ENCODE results near the gene KLHDC7A.

DNA sequence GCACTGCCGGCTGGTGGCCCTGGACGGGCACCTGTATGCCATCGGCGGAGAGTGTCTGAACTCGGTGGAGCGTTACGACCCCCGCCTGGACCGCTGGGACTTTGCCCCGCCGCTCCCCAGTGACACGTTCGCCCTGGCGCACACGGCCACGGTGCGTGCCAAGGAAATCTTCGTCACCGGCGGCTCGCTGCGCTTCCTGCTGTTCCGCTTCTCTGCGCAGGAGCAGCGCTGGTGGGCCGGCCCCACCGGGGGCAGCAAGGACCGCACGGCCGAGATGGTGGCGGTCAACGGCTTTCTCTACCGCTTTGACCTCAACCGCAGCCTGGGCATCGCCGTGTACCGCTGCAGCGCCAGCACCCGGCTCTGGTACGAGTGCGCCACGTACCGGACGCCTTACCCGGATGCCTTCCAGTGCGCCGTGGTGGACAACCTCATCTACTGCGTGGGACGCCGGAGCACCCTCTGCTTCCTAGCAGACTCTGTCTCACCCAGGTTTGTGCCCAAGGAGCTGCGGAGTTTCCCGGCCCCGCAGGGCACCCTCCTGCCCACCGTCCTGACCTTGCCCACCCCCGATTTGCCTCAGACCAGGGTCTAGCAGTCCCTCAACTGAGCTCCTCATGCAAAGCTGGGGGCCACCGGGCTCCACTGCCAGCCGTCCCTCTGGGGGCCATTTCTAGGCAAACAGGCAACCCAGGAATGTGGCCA is 2.1 kb downstream of the KLHDC7A start:
- TF ChIP-seq POLR2A (IDR thresholded peaks at IDR 0.05) (no peak), POLR2AphosphoS5 (IDR thresholded peaks at IDR 0.05; ENCODE audit: insufficient read depth in 1 of 2, low read depth in 1 of 2) (no peak)
- TF ChIP-seq, protein P1, sequence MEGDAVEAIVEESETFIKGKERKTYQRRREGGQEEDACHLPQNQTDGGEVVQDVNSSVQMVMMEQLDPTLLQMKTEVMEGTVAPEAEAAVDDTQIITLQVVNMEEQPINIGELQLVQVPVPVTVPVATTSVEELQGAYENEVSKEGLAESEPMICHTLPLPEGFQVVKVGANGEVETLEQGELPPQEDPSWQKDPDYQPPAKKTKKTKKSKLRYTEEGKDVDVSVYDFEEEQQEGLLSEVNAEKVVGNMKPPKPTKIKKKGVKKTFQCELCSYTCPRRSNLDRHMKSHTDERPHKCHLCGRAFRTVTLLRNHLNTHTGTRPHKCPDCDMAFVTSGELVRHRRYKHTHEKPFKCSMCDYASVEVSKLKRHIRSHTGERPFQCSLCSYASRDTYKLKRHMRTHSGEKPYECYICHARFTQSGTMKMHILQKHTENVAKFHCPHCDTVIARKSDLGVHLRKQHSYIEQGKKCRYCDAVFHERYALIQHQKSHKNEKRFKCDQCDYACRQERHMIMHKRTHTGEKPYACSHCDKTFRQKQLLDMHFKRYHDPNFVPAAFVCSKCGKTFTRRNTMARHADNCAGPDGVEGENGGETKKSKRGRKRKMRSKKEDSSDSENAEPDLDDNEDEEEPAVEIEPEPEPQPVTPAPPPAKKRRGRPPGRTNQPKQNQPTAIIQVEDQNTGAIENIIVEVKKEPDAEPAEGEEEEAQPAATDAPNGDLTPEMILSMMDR (IDR thresholded peaks at IDR 0.05), result no peak
